Inferior parietal cortex (tissue), 1 donor: ENCODE measurements around the gene C1GALT1.
"Not testable (repeated sequence)": the region's sequence is repeated elsewhere in the genome, so short reads cannot be mapped to it uniquely, and the experiment has no call there.

ENCODE experiments used
- DNase-seq: peaks from one replicate; pipeline ENCODE4 v3.0.0-alpha.2; 2016; ENCODE audit errors: extremely low spot score

Gene C1GALT1

GRCh38 chr7:7182156-7183060 lies at the start of gene C1GALT1:
Gene C1GALT1, plus strand, starts transcription at chr7:7182544. Its CDS starts 51,776 bp downstream, at chr7:7234320.
- DNase-seq, result peak; percentile 95

- no peak for DNase-seq
Measured at GRCh38 chr7:7134046-7134445, 48.3 kb upstream of the C1GALT1 start.

DNA sequence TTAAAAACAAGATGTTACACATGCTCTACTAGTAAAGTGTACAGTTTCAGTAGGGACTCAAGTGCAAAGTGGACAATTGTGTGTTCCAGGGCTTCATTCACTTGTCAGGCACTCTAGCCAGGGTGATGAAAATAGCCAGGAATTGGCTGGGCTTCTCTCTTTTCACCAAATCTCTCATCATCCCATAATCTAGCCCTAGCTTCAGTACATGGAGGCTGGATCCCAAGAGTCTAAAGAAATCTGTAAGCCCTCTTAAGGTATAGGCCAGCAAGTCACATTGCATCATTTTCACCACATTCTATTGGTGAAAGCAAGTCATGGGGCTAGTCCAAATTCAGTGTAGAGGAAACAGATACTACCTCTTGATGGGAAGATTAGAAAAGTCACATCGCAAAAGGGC lies 47.3 kb upstream of the C1GALT1 start:
- DNase-seq, result no peak

GRCh38 chr7:7135924-7136323 lies 46.4 kb upstream of the C1GALT1 start:
- DNase-seq, result not testable (repeated sequence)

DNA sequence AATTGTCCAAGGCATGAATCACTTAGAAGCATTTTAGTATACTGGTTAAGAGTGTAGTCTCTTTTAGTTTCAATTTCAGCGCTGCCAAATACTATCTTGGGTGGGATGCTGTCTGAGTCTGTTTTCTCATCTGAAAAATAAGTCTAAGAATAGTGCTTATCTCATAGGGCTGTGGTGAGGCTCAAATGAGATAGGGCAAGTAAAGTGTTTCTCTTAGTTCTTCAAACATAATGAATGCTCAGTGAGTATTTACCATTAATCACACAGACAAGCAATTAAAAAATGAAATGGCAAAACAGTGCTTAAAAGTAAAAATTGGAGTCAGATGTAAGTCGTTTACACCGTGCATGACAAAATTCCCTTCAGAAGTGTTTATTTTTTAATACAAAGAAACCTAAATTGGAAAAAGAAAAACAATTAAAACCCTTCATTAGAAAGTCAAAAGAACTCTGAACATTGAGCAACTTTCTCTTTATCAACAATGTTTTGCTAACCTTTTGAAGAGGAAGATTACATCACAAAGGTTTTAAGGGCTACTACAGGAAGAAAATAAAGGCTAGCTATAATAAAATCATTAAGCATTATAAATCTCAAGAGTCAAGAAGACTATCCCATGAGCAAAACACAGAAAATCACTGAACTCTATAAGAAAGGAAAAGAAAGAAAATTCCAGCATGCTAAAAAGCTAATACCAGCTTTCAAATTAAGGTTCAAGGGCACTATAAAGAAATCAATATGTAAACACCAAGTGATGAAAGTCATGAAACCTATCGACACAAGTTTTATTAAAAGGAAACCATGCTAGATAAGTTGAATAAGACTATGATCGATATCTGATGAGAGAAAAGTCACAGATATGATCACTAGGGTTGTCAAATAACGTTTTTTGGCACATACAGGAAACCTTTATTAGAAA lies 45.6 kb upstream of the C1GALT1 start:
- no peak for DNase-seq

DNA sequence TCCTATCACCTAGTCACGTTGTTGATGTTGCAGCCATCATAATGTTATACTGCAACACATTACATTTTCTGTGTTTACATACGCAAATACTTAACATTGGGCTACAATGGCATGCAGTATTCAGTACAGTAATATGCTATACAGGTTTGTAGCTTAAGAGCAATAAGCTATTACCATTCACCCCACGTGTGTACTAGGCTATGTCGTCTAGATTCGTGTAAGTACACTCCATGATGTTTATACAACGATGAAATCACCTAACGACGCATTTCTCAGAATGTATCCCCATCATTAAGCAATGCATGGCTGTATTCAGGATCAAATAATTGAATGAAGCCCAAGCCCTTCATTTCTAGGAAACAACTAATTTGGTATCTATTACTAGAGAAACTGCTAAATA lies 43.4 kb upstream of the C1GALT1 start:
- DNase-seq, result no peak

- DNase-seq, result not testable (repeated sequence)
Measured at GRCh38 chr7:7143404-7143803, 38.9 kb upstream of the C1GALT1 start.

DNA sequence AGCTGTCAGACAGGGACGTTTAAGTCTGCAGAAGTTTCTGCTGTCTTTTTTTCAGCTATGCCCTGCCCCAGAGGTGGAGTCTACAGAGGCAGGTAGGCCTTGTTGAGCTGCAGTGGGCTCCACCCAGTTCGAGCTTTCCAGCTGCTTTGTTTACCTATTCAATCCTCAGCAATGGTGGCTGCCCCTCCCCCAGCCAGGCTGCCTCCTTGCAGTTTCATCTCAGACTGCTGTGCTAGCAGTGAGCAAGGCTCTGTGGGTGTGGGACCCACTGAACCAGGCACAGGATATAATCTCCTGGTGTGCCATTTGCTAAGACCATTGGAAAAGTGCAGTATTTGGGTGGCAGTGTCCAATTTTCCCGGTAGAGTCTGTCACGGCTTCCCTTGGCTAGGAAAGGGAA lies 37.2 kb upstream of the C1GALT1 start:
- DNase-seq, result not testable (repeated sequence)

DNA sequence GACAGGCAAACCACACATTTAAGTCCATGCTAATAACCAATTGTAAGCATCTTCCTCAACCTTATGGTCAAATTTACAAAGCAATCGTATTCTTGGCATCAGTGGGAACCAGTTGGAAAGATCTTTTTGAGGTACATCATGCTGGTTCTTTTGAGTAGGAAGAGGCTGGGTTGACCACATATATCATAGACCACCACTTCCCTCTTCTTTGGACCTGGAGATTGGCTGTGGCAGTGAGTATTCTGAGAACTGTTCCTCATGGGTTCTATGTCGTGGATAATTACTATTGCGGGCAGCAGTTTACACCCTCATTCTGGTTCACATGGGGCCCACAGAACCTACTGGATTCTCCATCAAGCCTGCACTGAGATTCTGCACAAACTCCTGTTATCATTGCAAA lies 35.5 kb upstream of the C1GALT1 start:
- DNase-seq, result no peak

DNA sequence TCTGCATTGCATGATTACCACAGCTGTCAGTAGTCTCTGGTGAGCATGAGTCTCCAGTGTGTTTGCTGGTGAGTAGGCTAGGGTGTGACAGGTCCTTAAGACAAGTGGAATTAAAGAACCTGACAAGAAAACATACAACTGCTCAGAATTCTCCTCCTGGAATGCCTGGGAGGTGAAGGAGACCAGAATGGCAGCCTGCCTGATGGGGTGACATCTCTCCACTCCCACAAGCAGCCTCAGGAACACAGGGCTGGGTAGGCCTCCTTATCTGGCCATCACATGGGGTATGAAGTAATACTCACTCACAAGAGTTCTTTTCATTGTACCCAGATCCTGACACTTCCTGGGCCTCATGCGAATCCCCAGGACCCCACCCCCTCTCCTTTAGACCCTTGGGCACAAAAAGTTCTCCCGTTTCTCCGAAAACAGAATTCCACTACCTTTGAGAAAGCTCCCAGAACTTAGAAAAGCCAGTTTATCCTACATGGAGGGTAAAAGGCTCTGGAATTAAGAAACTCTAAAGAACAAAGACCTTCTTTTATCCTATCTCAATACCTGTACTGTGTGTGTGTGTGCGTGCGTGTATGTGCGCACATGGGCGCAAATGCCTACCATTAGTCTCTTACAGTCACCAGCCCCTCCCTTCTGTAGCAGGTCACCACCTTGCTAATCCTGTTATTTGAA lies 33.4 kb upstream of the C1GALT1 start:
- no peak for DNase-seq

- DNase-seq, result no peak
Measured at GRCh38 chr7:7151285-7151684, 31.1 kb upstream of the C1GALT1 start.

DNA sequence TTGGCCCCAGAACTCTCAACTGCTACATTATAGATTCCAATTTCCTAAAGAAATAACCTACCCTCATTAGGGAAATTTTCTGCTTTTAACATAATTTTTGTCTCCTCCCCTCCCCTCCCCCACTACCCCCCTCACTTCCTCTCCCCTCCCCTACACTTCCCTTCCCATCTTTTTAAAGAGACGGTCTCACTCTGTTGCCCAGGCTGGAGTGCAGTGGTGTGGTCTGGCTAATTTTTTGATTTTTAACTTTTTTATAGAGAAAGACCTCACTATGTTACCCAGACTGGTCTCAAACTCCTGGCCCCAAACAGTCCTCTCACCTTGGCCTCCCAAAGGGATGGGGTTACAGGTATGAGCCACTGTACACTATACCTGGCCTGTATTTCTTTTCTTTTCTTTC lies 30.5 kb upstream of the C1GALT1 start:
- no peak for DNase-seq

DNA sequence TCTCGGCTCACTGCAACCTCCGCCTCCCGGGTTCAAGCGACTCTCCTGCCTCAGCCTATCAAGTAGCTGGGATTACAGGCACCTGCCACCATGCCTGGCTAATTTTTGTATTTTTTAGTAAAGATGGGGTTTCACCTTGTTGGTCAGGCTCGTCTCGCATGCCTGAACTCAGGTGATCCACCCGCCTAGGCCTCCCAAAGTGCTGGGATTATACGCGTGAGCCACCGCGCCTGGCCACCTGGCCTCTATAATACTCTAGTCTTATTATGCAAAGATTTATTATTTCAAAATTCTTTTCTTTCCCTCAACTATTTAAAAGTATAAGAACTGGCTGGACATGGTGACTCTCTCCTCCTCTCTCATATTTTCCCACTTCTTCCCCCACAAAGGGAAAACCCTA lies 30.0 kb upstream of the C1GALT1 start:
- DNase-seq, result no peak

GRCh38 chr7:7154355-7154754 lies 28.0 kb upstream of the C1GALT1 start:
- DNase-seq, result not testable (repeated sequence)

- no peak for DNase-seq
Measured at GRCh38 chr7:7156663-7157062, 25.7 kb upstream of the C1GALT1 start.

DNA sequence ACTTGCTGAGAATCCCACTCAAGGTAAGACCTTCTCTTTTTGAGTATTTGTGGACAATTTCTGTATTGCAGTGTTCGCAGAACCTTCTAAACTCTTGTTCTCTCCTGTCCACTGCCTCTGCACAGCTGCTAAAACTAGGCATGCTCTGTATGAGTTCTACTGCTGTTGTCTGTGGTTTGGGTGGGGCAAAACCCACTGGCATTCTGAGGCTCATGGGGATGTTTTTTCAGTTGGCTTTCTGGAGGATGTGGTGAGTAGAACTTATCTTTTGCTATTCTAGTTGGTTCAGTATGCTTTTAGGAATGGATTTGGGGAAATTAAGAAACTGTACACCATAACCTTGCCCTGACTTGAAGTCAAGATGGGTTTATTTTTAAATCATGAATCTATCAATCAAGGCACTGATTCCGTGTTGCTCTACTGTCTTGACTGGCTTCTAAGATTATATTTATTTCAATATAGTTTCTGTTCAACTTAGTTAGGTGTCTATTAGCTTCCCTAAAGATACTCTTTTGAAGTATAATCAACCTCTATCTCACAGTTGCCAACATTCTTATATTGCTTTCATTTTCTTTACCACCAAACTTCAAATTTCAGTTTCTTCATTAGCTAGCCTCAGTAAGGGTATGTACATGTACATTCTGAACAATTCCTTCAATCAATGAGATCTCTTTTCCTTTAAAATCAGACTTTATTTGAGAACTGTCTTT lies 25.0 kb upstream of the C1GALT1 start:
- no peak for DNase-seq

DNA sequence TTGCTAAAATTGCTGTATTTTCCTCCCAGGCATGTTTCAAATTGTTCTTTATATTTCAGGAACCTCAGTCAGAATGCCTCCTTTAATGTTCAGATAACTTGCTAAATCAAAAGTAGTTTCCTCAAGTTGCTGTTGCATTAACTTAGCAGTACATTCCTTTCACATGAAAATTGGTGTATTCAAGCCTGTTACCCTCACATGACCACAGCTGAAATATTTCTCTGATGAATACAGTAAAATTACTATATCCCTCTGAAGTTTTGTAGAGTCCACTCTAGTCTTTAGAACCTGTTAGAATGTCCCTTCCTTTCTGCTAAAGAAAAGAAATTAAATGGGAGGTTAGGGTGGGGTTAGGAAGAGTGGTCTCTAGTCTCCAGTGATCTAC lies 24.5 kb upstream of the C1GALT1 start:
- no peak for DNase-seq

GRCh38 chr7:7159063-7159658 lies 23.2 kb upstream of the C1GALT1 start:
- no peak for DNase-seq

DNA sequence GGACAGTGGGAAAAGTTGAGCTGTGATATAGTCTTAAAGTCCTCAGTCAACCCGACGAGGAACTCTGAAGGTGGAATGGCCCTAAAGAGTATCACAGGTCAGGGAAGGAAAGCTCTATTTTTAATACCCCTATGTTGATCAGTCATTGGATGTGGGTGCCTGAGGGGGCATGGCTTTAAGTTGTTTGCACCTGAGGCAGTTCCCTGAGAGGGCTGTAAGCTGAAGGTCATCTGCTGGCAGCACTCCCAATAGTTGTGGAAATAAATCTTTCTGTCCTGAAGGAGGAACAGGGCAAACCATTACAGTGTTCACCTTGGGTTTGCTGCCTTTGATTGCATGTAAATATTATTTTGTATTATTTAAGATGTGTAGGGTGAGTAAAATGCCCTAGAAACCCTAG lies 17.8 kb upstream of the C1GALT1 start:
- no peak for DNase-seq

DNA sequence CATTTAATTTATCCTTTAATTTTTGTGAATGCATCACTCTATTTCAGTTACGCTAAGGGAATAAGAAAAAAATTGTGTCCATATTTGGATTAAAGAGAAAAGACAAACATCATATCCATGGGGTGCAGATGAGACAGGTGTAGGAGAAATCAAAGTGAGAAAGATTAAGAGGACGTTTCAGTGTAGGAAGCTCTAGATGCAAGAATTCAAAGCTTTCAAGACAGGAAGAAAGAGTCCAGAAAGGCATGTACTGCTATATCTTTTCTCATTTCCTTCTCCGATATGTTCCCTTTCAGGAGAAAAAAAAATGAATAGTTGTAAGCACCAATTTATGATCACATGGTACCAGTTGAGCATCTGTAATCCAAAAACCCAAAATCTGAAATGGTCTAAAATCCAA lies 17.0 kb upstream of the C1GALT1 start:
- DNase-seq, result no peak

- no peak for DNase-seq
Measured at GRCh38 chr7:7166318-7166717, 16.0 kb upstream of the C1GALT1 start.
